ENCODE data around the gene KDM5A. TPM values are rescaled to one million over a fixed set of nuclear protein-coding genes. Genes with fewer than 3 reads are reported as not detected.
"Not testable (repeated sequence)": the region's sequence is repeated elsewhere in the genome, so short reads cannot be mapped to it uniquely, and the experiment has no call there.

The KDM5A gene
- polyA plus RNA-seq, 1 of the 3 experiments (the other 2 are of a cell fraction): 6.2 TPM

- H3K4me1 ChIP-seq (ENCODE audit: control insufficient read depth in 1 of 2, insufficient read depth in 2 of 2, low read depth in 1 of 2, low read length in 1 of 2); H3K9me3 ChIP-seq; DNase-seq; H3K27me3 ChIP-seq (ENCODE audit: insufficient read depth); H3K4me3 ChIP-seq (ENCODE audit: low read depth in 2 of 2, low read length in 1 of 2); H3K4me2 ChIP-seq; H3K9ac ChIP-seq; POLR2A ChIA-PET; H3K27ac ChIP-seq (ENCODE audit: low read depth in 2 of 2, low read length in 1 of 2); H3K9me2 ChIP-seq; H2AFZ ChIP-seq (ENCODE audit: low read depth); H3F3A ChIP-seq (replicated peaks; ENCODE audit: insufficient read depth); CTCF ChIA-PET: not testable (repeated sequence)
- WGBS (ENCODE audit: low lambda C conversion rate): 84% methylated on average over 1 of the region's 1 CpG
- peaks cover 13% of the 10 kb centered on the region; the same call in 1 of the 2 replicates for H4K20me1 ChIP-seq (ENCODE audit: insufficient read depth)
- peaks cover 56% of the 10 kb centered on the region for H3K79me2 ChIP-seq (ENCODE audit: insufficient read depth)
- H3K36me3 ChIP-seq (replicated peaks in 1 of 2; ENCODE audit: control insufficient read depth in 1 of 2, insufficient read depth in 2 of 2, low read length in 1 of 2): peaks cover 40 to 75% of the 10 kb centered on the region in 2 experiments
Measured at GRCh38 chr12:300166-300565, 89.0 kb downstream of the KDM5A start.

GRCh38 chr12:299511-299910, 89.6 kb downstream of the KDM5A start:
- H3K9me3 ChIP-seq; H3K4me3 ChIP-seq (ENCODE audit: low read depth in 2 of 2, low read length in 1 of 2); H2AFZ ChIP-seq (ENCODE audit: low read depth); POLR2A ChIA-PET; H3F3A ChIP-seq (replicated peaks; ENCODE audit: insufficient read depth); H3K4me1 ChIP-seq (ENCODE audit: control insufficient read depth in 1 of 2, insufficient read depth in 2 of 2, low read depth in 1 of 2, low read length in 1 of 2); H3K27ac ChIP-seq (ENCODE audit: low read depth in 2 of 2, low read length in 1 of 2); H3K4me2 ChIP-seq; H3K27me3 ChIP-seq (ENCODE audit: insufficient read depth); CTCF ChIA-PET; DNase-seq; H3K9ac ChIP-seq; H3K9me2 ChIP-seq: not testable (repeated sequence)
- Histone ChIP-seq H3K36me3 (replicated peaks in 1 of 2; ENCODE audit: control insufficient read depth in 1 of 2, insufficient read depth in 2 of 2, low read length in 1 of 2) (peaks cover 40 to 73% of the 10 kb centered on the region in 2 experiments), H4K20me1 (ENCODE audit: insufficient read depth) (peaks cover 13% of the 10 kb centered on the region; the same call in 1 of the 2 replicates), H3K79me2 (ENCODE audit: insufficient read depth) (peaks cover 56% of the 10 kb centered on the region)
- 85% methylated on average over 5 of the region's 5 CpGs for WGBS (ENCODE audit: low lambda C conversion rate)

GRCh38 chr12:298059-298458, 91.1 kb downstream of the KDM5A start:
- WGBS (ENCODE audit: low lambda C conversion rate): 100% methylated on average over 5 of the region's 8 CpGs
- H3K9me3 ChIP-seq; DNase-seq; H2AFZ ChIP-seq (ENCODE audit: low read depth); H3F3A ChIP-seq (replicated peaks; ENCODE audit: insufficient read depth); H3K9ac ChIP-seq; H3K4me2 ChIP-seq; H3K9me2 ChIP-seq; H3K4me1 ChIP-seq (ENCODE audit: control insufficient read depth in 1 of 2, insufficient read depth in 2 of 2, low read depth in 1 of 2, low read length in 1 of 2); H4K20me1 ChIP-seq (ENCODE audit: insufficient read depth); H3K4me3 ChIP-seq (ENCODE audit: low read depth in 2 of 2, low read length in 1 of 2); POLR2A ChIA-PET; H3K27me3 ChIP-seq (ENCODE audit: insufficient read depth); H3K27ac ChIP-seq (ENCODE audit: low read depth in 2 of 2, low read length in 1 of 2): not testable (repeated sequence)
- CTCF ChIA-PET: interaction anchor here (1.2 kb wide), 1 partner anchor 11 kb away, joined by 3 read pairs; no protein-coding TSS in a partner anchor
- peaks cover 49% of the 10 kb centered on the region for H3K79me2 ChIP-seq (ENCODE audit: insufficient read depth)
- peaks cover 40 to 69% of the 10 kb centered on the region in 2 experiments for H3K36me3 ChIP-seq (replicated peaks in 1 of 2; ENCODE audit: control insufficient read depth in 1 of 2, insufficient read depth in 2 of 2, low read length in 1 of 2)

GRCh38 chr12:295132-295531, 94.0 kb downstream of the KDM5A start:
- POLR2A ChIA-PET: no interaction called here
- TF ChIP-seq YY1 (IDR thresholded peaks at IDR 0.05; ENCODE audit: low read depth): no peak
- TF ChIP-seq NRF1 (IDR thresholded peaks at IDR 0.05; ENCODE audit: low read depth, low read length): no peak
- no peak for TF ChIP-seq JUND (IDR thresholded peaks at IDR 0.05)
- no peak for TF ChIP-seq ZBTB33 (IDR thresholded peaks at IDR 0.05; ENCODE audit: borderline replicate concordance, low read depth)
- no peak for TF ChIP-seq TCF12 (IDR thresholded peaks at IDR 0.05)
- TF ChIP-seq FOSL2 (IDR thresholded peaks at IDR 0.05; ENCODE audit: borderline replicate concordance, low read depth): no peak
- TF ChIP-seq MEF2A (IDR thresholded peaks at IDR 0.05; ENCODE audit: borderline replicate concordance, low read depth): no peak
- TF ChIP-seq FOXJ3 (CRISPR knock-in tag; IDR thresholded peaks at IDR 0.05): no peak
- TF ChIP-seq RXRA (IDR thresholded peaks at IDR 0.05; ENCODE audit: borderline replicate concordance, low read depth): no peak
- no peak for TF ChIP-seq CHD2 (IDR thresholded peaks at IDR 0.05; ENCODE audit: low read length, partially characterized antibody)
- no peak for TF ChIP-seq NFIC (IDR thresholded peaks at IDR 0.05; ENCODE audit: borderline replicate concordance)
- no peak for TF ChIP-seq ELF1 (IDR thresholded peaks at IDR 0.05)
- no peak for TF ChIP-seq GABPA (IDR thresholded peaks at IDR 0.05; ENCODE audit: low read depth)
- TF ChIP-seq FOXM1 (IDR thresholded peaks at IDR 0.05; ENCODE audit: low read depth): no peak
- TF ChIP-seq, protein P1, sequence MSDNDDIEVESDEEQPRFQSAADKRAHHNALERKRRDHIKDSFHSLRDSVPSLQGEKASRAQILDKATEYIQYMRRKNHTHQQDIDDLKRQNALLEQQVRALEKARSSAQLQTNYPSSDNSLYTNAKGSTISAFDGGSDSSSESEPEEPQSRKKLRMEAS (IDR thresholded peaks at IDR 0.05; ENCODE audit: low read depth): no peak
- no peak for DNase-seq
- no peak overlapping the region for H2AFZ ChIP-seq (ENCODE audit: low read depth)
- no peak overlapping the region for H3K9ac ChIP-seq
- no peaks in the 10 kb centered on the region for H3K27me3 ChIP-seq (ENCODE audit: insufficient read depth)
- H3K9me2 ChIP-seq: no peaks in the 10 kb centered on the region
- no peaks in the 10 kb centered on the region for H4K20me1 ChIP-seq (ENCODE audit: insufficient read depth)
- H3K36me3 ChIP-seq (replicated peaks in 1 of 2; ENCODE audit: control insufficient read depth in 1 of 2, insufficient read depth in 2 of 2, low read length in 1 of 2): peaks cover 67 to 78% of the 10 kb centered on the region in 2 experiments
- H3K4me1 ChIP-seq (ENCODE audit: control insufficient read depth in 1 of 2, insufficient read depth in 2 of 2, low read depth in 1 of 2, low read length in 1 of 2): 0 out of 4 replicates have a peak, but pooled peaks cover 0 to 14% of the 10 kb centered on the region in 2 experiments
- H3K27ac ChIP-seq (ENCODE audit: low read depth in 2 of 2, low read length in 1 of 2): no peak overlapping the region
- peaks cover 29% of the 10 kb centered on the region for H3K79me2 ChIP-seq (ENCODE audit: insufficient read depth)
- H3F3A ChIP-seq (replicated peaks; ENCODE audit: insufficient read depth): peaks cover 20% of the 10 kb centered on the region
- WGBS (ENCODE audit: low lambda C conversion rate): 100% methylated on average over 1 of the region's 1 CpG
- CTCF ChIA-PET: no interaction called here
- H3K4me3 ChIP-seq (ENCODE audit: low read depth in 2 of 2, low read length in 1 of 2): no peak overlapping the region
- no peaks in the 10 kb centered on the region for H3K9me3 ChIP-seq
- no peak overlapping the region for H3K4me2 ChIP-seq
